ENCODE data around the gene ZCCHC8. TPM values are rescaled to one million over a fixed set of nuclear protein-coding genes. Genes with fewer than 3 reads are reported as not detected.

Gene ZCCHC8
- total and polyA plus RNA-seq, 7 donors = 10.2 to 21.4 (median 16.8) TPM

- no peaks in the 10 kb centered on the region for H3K4me1 ChIP-seq
- no peak for DNase-seq
- no peak overlapping the region for H3K4me3 ChIP-seq
- H3K27ac ChIP-seq = no peak overlapping the region
- TF ChIP-seq, protein P1, sequence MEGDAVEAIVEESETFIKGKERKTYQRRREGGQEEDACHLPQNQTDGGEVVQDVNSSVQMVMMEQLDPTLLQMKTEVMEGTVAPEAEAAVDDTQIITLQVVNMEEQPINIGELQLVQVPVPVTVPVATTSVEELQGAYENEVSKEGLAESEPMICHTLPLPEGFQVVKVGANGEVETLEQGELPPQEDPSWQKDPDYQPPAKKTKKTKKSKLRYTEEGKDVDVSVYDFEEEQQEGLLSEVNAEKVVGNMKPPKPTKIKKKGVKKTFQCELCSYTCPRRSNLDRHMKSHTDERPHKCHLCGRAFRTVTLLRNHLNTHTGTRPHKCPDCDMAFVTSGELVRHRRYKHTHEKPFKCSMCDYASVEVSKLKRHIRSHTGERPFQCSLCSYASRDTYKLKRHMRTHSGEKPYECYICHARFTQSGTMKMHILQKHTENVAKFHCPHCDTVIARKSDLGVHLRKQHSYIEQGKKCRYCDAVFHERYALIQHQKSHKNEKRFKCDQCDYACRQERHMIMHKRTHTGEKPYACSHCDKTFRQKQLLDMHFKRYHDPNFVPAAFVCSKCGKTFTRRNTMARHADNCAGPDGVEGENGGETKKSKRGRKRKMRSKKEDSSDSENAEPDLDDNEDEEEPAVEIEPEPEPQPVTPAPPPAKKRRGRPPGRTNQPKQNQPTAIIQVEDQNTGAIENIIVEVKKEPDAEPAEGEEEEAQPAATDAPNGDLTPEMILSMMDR (IDR thresholded peaks at IDR 0.05) = no peak
- TF ChIP-seq POLR2A (IDR thresholded peaks at IDR 0.05) = no peak
- no peak for TF ChIP-seq POLR2AphosphoS5 (IDR thresholded peaks at IDR 0.05)
- no peak for TF ChIP-seq EP300 (IDR thresholded peaks at IDR 0.05)
- H3K36me3 ChIP-seq = peaks cover 0 to 18% (median 0%) of the 10 kb centered on the region in 4 donors
- H3K9me3 ChIP-seq = no peaks in the 10 kb centered on the region
- H3K27me3 ChIP-seq = no peaks in the 10 kb centered on the region
- 95 to 97% methylated on average over 5 of the region's 5 CpGs for WGBS, 2 donors
- intact Hi-C loops (cut with DNase I) = no loop called here
Observed at GRCh38 chr12:122538496-122538895, 37.8 kb upstream of the ZCCHC8 start.

GRCh38 chr12:122537021-122537420 lies 36.3 kb upstream of the ZCCHC8 start:
- Histone ChIP-seq H3K4me1 (no peaks in the 10 kb centered on the region), H3K36me3 (peaks cover 0 to 13% (median 0%) of the 10 kb centered on the region in 4 donors), H3K27ac (no peak overlapping the region), H3K27me3 (no peaks in the 10 kb centered on the region), H3K4me3 (no peak overlapping the region), H3K9me3 (no peaks in the 10 kb centered on the region)
- intact Hi-C loops (cut with DNase I) = no loop called here
- TF ChIP-seq EP300 (IDR thresholded peaks at IDR 0.05) (no peak), POLR2A (IDR thresholded peaks at IDR 0.05) (no peak), POLR2AphosphoS5 (IDR thresholded peaks at IDR 0.05) (no peak)
- TF ChIP-seq, protein P1 (IDR thresholded peaks at IDR 0.05) = no peak
- WGBS, 2 donors = 96 to 98% methylated on average over 4 of the region's 4 CpGs
- no peak for DNase-seq

GRCh38 chr12:122533856-122534255 lies 33.1 kb upstream of the ZCCHC8 start:
- no peaks in the 10 kb centered on the region for H3K27me3 ChIP-seq
- intact Hi-C loops (cut with DNase I) = no loop called here
- WGBS, 2 donors = 98% methylated on average over 2 of the region's 2 CpGs
- no peak for DNase-seq
- no peaks in the 10 kb centered on the region for H3K9me3 ChIP-seq
- no peak overlapping the region for H3K4me3 ChIP-seq
- H3K27ac ChIP-seq = no peak overlapping the region
- H3K4me1 ChIP-seq = no peaks in the 10 kb centered on the region
- peaks cover 0 to 4% (median 0%) of the 10 kb centered on the region in 4 donors for H3K36me3 ChIP-seq
- TF ChIP-seq EP300 (IDR thresholded peaks at IDR 0.05) = no peak
- no peak for TF ChIP-seq POLR2A (IDR thresholded peaks at IDR 0.05)
- no peak for TF ChIP-seq POLR2AphosphoS5 (IDR thresholded peaks at IDR 0.05)

DNA sequence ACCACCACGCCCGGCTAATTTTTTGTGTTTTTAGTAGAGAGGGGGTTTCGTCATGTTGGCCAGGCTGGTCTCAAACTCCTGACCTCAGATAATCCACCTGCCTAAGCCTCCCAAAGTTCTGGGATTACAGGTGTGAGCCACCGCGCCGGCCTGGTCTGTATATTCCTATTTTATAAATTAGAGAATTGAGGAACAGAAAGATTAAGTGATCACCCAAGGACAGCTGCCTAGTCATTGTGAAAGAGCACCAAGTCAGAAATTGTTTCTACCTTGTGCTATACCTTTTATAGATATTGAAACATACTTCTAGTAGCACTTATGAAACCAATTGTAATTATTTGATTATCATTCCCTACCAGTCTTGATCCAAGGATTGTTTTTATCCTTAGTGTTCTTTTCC lies 28.3 kb upstream of the ZCCHC8 start:
- intact Hi-C loops (cut with DNase I) = loop anchor here (10.0 kb wide), 1 partner anchor 1076 kb away; the partner anchor contains the start of gene DDX55
- 92 to 94% methylated on average over 6 of the region's 6 CpGs for WGBS, 2 donors
- Histone ChIP-seq H3K27me3 (no peaks in the 10 kb centered on the region), H3K36me3 (no peaks in the 10 kb centered on the region), H3K9me3 (no peaks in the 10 kb centered on the region), H3K27ac (no peak overlapping the region), H3K4me1 (peaks cover 0 to 28% (median 24%) of the 10 kb centered on the region in 4 donors), H3K4me3 (no peak overlapping the region)
- no peak for TF ChIP-seq POLR2A (IDR thresholded peaks at IDR 0.05)
- TF ChIP-seq, protein P1 (IDR thresholded peaks at IDR 0.05) = no peak
- no peak for DNase-seq

- Histone ChIP-seq H3K4me3 (no peak overlapping the region), H3K36me3 (no peaks in the 10 kb centered on the region), H3K9me3 (no peaks in the 10 kb centered on the region), H3K4me1 (peaks cover 0 to 32% (median 28%) of the 10 kb centered on the region in 4 donors), H3K27ac (no peak overlapping the region), H3K27me3 (no peaks in the 10 kb centered on the region)
- DNase-seq = no peak
- intact Hi-C loops (cut with DNase I) = loop anchor here (10.0 kb wide), 1 partner anchor 1076 kb away; the partner anchor contains the start of gene DDX55
- 93 to 96% methylated on average over 7 of the region's 7 CpGs for WGBS, 2 donors
- TF ChIP-seq POLR2A (IDR thresholded peaks at IDR 0.05) (no peak), POLR2AphosphoS5 (IDR thresholded peaks at IDR 0.05) (no peak), EP300 (IDR thresholded peaks at IDR 0.05) (no peak)
- TF ChIP-seq, protein P1 (IDR thresholded peaks at IDR 0.05) = no peak
Observed at GRCh38 chr12:122528582-122528981, 27.9 kb upstream of the ZCCHC8 start.

Data from sigmoid colon (tissue), 7 donors.